ENCODE results near the gene POLD2. TPM values are rescaled to one million over a fixed set of nuclear protein-coding genes. Genes with fewer than 3 reads are reported as not detected.
"Not testable (repeated sequence)": the region's sequence is repeated elsewhere in the genome, so short reads cannot be mapped to it uniquely, and the experiment has no call there.

POLD2 gene
- polyA plus RNA-seq, 3 donors, result 99.5 to 127 (median 117) TPM

- no peak for DNase-seq (ENCODE audit: low read depth in 3 of 3, low spot score in 2 of 3)
Observed at GRCh38 chr7:44139311-44140010, 16.1 kb upstream of the POLD2 start.

GRCh38 chr7:44138698-44139097, 15.3 kb upstream of the POLD2 start:
- no peak for DNase-seq (ENCODE audit: low read depth in 3 of 3, low spot score in 2 of 3)

GRCh38 chr7:44136731-44137130, 13.4 kb upstream of the POLD2 start:
- no peak for DNase-seq (ENCODE audit: low read depth in 3 of 3, low spot score in 2 of 3)

GRCh38 chr7:44134943-44135628, 11.7 kb upstream of the POLD2 start:
- DNase-seq (ENCODE audit: low read depth in 3 of 3, low spot score in 2 of 3), result no peak

- DNase-seq (ENCODE audit: low read depth in 3 of 3, low spot score in 2 of 3), result no peak
Observed at GRCh38 chr7:44133295-44133694, 9.9 kb upstream of the POLD2 start.

- DNase-seq (ENCODE audit: low read depth in 3 of 3, low spot score in 2 of 3), result no peak
Observed at GRCh38 chr7:44132039-44132438, 8.7 kb upstream of the POLD2 start.

- DNase-seq (ENCODE audit: low read depth in 3 of 3, low spot score in 2 of 3), result no peak
Observed at GRCh38 chr7:44131173-44132029, 8.1 kb upstream of the POLD2 start.

- no peak for DNase-seq (ENCODE audit: low read depth in 3 of 3, low spot score in 2 of 3)
Observed at GRCh38 chr7:44128721-44129582, 5.6 kb upstream of the POLD2 start.

GRCh38 chr7:44127161-44127560, 3.8 kb upstream of the POLD2 start:
- DNase-seq (ENCODE audit: low read depth in 3 of 3, low spot score in 2 of 3), result no peak

- DNase-seq (ENCODE audit: low read depth in 3 of 3, low spot score in 2 of 3), result not testable (repeated sequence)
Observed at GRCh38 chr7:44126574-44126973, 3.2 kb upstream of the POLD2 start.

- no peak for DNase-seq (ENCODE audit: low read depth in 3 of 3, low spot score in 2 of 3)
Observed at GRCh38 chr7:44124822-44125202, 1.5 kb upstream of the POLD2 start.

- DNase-seq (ENCODE audit: low read depth in 3 of 3, low spot score in 2 of 3), result no peak
Observed at GRCh38 chr7:44122529-44122928, 819 bp downstream of the POLD2 start.

- DNase-seq (ENCODE audit: low read depth in 3 of 3, low spot score in 2 of 3), result no peak
Observed at GRCh38 chr7:44121761-44122420, 1.5 kb downstream of the POLD2 start.

- DNase-seq (ENCODE audit: low read depth in 3 of 3, low spot score in 2 of 3), result no peak
Observed at GRCh38 chr7:44120395-44120794, 3.0 kb downstream of the POLD2 start.

GRCh38 chr7:44119829-44120380, 3.4 kb downstream of the POLD2 start:
- no peak for DNase-seq (ENCODE audit: low read depth in 3 of 3, low spot score in 2 of 3)

GRCh38 chr7:44117801-44118429, 5.4 kb downstream of the POLD2 start:
- no peak for DNase-seq (ENCODE audit: low read depth in 3 of 3, low spot score in 2 of 3)

- DNase-seq (ENCODE audit: low read depth in 3 of 3, low spot score in 2 of 3), result no peak
Observed at GRCh38 chr7:44116789-44117666, 6.3 kb downstream of the POLD2 start.

- DNase-seq (ENCODE audit: low read depth in 3 of 3, low spot score in 2 of 3), result no peak
Observed at GRCh38 chr7:44116087-44116788, 7.1 kb downstream of the POLD2 start.

Data from right renal cortex interstitium (tissue), 3 donors.